Skin of body (tissue), 2 donors: Measurements from ENCODE around the gene WDR93. TPM values are rescaled to one million over a fixed set of nuclear protein-coding genes. Genes with fewer than 3 reads are reported as not detected.
"Not testable (repeated sequence)": the region's sequence is repeated elsewhere in the genome, so short reads cannot be mapped to it uniquely, and the experiment has no call there.

Experiments used
- DNase-seq: peaks from one replicate; lab custom pipeline; 2025; lab: John Stamatoyannopoulos, UW
- total RNA-seq: library from RNA; depleted of rRNA; stranded (reverse); fragments of >200 nt; gene quantifications from one replicate; pipeline ENCODE4 v1.2.3, GENCODE V29; 2014

The WDR93 gene
- total RNA-seq, 1 donor from 2014 or later, result 0.20 TPM

DNA sequence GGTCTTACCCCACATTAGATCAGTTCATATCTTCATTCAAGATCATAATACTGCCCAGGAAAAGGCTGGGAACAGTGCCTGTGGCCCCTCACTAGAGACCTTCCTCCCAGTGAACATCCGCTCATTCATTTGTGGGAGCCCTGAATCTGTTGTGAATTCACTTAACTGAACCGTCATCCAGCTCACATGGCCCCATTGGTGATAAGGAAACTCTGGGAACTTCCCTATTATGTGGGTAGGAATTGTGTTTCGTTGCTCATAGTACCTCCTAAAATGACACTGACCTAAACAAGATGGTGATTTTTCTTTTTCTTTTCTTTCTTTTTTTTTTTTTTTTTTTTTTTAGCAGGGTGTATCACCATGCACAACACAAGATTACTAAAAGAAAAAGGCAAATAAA, 78.8 kb downstream of the WDR93 start:
- no peak for DNase-seq

DNA sequence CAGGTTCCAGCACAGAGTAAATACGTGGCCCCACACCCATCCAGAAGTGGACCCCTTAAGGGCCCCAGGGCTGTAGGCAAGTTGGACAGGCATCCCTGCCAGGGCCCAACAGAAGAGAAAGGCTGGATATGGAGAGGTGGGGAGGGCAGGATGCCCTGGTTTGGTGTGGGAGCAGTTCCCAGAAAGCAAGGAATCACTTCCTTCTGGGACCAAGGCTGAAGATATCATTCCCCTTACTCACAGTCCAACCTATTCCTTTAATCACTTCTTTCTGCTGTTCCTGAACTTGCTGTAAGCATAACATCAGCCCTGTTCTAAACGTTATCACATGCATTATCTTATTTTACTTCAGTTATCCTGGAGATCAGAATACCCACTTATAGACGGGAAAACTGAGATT, 79.4 kb downstream of the WDR93 start:
- no peak for DNase-seq

DNA sequence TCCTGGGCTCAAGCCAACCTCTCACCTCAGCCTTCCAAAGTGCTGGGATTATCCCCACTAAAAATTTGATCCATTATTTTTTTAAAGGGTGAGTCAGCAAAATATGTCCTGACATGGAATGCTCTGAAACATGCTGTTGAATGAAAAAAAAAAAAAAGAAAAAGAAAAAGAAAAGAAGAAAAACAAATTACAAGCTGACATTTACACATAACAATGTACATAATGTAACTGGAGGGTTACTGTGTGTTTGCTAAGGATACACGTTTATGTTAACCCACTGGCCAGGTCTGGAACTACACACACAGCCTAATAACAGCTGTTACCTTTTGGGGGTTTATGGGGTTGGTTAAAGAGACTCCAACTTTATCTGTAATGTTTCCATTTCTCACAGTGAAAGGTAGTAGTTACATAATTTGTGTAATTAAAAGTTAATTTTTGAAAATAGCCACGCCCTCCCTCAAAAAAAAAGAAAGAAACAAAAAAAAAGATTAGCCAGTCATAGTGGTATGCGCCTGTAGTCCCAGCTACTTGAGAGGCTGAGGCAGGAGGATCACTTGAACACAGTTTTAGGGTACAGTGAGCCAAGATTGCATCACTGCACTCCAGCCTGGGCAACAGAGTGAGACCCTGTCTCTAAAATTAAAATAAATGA, 82.4 kb downstream of the WDR93 start:
- no peak for DNase-seq

DNA sequence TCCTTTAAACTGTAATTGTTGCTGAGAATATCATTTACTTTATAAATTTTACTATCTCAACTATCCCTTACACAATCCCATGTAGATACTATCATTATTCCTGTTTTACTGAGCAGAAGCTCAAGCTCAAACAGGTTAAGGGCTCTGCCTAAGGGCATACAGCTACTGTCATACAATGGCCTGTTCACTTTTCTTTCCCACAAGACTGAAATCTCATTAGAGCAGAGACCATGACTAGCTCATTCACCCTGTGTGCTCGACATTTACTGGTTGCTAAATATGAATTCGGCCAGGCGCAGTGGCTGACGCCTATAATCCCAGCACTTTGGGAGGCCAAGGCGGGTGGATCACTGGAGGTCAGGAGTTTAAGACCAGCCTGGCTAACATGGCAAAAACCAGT, 83.9 kb downstream of the WDR93 start:
- no peak for DNase-seq

DNA sequence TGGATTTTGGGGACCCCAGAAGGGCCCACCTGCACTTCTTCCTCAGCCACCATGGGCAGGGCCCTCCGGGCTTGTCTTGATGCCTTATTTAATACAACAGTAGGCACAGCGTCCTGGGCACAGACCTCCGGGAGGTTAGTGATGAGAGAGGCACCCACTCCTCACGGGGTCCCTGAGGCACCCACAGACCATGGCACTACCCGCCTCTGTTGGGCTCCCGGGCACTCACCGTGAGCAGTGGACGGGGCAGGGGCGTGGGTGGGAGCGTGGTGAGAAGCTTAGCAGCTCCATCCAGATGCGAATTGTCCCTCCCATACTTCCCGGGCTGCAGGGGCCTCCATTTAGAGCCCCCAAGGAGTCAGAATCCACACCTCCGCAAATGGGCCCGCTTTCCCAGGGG, 85.2 kb downstream of the WDR93 start:
- DNase-seq, result no peak

DNA sequence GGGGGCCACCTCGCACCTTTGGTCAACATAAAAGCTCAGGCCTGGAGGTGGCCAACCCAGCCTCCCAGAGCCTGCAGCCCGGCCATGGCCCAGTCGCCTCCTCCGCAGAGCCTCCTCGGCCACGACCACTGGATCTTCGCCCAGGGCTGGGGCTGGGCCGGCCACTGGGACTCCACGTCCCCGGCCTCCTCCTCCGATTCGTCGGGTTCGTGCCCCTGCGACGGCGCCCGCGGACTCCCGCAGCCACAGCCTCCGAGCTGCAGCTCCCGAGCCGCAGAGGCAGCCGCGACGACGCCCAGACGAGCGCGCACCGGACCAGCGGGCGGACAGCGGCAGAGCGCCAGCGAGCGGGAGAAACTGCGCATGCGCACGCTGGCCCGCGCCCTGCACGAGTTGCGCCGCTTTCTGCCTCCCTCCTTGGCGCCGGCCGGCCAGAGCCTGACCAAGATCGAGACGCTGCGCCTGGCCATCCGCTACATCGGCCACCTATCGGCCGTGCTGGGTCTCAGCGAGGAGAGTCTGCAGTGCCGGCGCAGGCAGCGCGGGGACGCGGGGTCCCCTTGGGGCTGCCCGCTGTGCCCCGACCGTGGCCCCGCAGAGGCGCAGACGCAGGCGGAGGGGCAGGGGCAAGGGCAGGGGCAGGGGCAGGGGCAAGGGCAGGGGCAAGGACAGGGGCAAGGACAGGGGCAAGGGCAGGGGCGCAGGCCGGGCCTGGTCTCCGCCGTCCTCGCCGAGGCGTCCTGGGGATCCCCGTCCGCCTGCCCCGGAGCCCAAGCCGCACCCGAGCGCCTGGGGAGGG, 85.9 kb downstream of the WDR93 start, which contains the start of gene MESP2:
TSS of gene MESP2 (plus strand) at position 59 of the 799 bp plus-strand sequence. CDS start at position 85, 26 bp downstream.
- peak; percentile 61 for DNase-seq

DNA sequence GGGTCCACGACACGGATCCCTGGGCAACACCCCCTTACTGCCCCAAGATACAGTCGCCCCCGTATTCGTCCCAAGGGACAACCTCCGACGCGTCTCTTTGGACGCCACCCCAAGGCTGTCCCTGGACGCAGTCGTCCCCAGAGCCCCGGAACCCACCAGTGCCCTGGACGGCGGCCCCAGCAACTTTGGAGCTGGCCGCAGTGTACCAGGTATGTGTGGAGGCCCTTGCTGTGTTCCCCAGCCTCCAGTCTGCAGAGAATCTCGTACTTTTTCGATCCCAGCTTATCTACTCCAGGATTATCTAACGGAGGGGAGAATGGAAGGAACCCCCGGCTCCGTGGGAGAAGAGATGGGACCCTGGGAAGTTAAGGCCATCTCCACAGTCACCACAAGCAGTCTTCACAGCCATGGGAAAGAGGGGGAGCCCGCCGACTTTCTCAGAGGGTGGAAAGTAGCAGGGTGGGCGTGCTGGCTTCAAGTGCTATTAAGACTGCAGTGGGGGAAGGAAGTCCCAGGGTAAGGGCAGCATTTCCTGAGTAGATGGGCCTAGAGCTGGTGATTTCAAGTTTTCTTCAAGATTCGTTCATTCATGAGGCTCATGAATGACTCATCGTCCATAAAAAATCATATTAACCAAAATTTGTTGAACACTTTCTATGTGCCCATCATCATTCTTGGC, 86.6 kb downstream of the WDR93 start:
- no peak for DNase-seq

DNA sequence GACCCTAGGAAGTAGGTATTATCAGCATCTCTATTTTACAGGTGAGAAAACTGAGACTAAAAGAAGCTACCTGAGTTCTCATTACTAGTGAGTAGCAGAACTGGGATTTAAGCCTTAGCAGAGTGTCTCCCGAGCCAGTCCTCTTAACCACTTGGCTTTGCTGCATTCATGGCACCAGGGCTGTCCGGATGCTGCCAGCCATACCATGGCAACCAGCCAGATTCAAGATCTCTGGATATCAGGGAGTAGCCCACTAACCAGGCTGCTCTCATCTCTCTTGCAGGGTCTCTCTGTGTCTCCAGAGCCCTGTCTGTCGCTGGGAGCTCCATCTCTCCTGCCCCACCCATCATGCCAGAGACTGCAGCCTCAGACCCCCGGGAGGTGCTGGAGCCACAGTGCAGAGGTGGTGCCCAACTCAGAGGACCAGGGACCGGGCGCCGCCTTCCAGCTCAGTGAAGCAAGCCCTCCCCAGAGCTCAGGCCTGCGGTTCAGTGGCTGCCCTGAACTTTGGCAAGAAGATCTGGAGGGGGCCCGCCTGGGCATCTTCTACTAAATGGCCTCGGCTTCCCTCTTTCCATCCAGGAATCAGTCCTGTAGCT, 87.3 kb downstream of the WDR93 start:
- DNase-seq, result no peak

DNA sequence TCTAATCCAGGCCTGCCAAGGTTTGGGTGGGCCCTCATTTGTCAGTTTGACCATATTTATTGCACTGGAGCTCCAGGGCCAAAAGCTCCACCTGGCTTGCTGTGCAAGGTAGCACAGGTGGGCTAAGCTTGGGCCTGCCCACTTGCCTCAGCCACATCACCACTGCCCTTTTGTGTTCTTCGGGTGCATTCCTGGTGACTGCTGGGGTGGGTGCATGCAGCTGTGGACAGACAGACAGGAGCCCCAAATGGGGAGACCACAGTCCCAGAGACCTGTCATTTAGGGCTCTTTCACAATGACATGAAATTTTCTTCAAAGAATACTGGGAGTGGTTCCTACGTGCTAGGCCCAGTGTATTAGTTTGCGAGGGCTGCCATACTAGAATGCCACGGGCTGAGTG, 88.2 kb downstream of the WDR93 start:
- peak; percentile 10 for DNase-seq

DNA sequence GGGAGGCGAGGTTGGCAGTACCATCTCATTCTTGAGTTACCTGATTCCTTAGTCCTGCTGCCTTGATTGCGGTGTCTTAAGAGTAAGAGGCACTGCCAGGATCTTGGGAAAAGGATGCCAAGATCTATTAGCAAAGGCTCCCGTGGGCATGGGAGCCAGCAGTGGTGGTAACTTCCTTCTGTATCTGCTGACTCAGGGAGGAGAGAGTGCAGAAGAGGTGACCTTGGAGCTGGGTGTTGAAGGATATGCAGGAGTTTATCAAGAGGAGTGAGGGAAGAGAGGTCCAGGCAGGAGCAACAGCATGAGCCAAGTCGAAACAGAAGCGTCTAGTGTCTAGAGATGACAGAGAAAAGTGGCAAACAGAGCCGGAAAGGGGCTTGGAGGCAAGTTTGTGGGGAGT, 90.0 kb downstream of the WDR93 start:
- DNase-seq, result no peak

DNA sequence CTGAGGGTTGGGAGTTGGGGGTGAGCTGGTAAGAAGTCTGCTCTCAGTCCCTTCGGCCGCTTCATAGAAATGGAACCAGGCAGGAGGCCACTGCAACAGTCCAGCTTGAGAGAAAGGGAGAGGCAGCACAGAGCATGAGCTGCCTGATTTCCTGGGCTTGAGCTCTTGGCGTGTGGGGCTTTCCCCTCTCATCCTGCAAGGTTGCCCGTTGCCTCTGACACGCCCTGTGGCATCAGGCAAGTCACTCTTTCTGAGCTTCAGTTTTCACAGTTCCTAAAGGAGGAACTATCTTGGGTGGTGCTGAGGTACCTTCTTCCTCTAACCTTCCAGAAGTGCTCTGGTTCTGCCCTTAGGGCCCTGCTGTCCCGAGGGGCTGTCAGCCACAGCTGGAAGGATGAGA, 90.4 kb downstream of the WDR93 start:
- DNase-seq, result no peak

DNA sequence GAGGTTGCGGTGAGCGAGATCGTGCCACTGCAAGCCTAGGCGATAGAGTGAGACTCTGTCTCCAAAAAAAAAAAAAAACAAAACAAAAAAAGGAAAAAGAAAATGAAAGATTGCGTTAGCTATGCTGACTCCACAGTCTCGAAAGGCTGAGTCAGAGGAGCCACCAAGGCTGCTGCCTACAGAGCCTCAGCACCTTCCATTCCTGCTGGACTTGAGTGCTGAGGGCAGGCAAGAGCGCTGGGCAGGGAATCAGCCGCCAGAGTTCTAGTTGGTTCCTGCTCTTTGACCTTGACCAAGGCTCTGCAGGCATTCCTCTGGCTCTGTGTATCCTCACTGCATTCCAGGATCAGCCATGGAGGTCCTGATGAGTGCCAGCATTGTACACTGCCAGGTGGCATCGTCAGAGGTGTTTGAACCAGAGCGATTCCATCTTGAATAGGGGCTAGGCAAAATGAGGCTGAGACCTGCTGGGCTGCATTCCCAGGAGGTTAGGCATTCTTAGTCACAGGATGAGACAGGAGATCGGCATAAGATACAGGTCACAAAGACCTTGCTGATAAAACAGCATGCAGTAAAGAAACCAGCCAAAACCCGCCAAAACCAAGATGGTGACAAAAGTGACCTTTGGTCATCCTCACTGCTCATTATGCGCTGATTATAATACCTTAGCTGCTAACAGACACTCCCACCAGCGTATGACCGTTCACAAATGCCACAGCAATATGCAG, 91.4 kb downstream of the WDR93 start:
- DNase-seq, result no peak

DNA sequence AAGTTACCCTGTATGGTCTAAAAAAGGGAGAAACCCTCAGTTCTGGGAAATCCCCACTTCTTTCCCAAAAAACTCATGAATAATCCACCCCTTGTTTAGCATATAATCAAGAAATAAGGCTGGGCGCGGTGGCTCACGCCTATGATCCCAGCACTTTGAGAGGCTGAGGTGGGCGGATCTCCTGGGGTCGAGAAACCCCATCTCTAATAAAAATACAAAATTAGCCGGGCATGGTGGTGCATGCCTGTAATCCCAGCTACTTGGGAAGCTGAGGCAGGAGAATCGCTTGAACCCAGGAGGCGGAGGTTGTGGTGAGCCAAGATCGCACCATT, 92.0 kb downstream of the WDR93 start:
- not testable (repeated sequence) for DNase-seq

DNA sequence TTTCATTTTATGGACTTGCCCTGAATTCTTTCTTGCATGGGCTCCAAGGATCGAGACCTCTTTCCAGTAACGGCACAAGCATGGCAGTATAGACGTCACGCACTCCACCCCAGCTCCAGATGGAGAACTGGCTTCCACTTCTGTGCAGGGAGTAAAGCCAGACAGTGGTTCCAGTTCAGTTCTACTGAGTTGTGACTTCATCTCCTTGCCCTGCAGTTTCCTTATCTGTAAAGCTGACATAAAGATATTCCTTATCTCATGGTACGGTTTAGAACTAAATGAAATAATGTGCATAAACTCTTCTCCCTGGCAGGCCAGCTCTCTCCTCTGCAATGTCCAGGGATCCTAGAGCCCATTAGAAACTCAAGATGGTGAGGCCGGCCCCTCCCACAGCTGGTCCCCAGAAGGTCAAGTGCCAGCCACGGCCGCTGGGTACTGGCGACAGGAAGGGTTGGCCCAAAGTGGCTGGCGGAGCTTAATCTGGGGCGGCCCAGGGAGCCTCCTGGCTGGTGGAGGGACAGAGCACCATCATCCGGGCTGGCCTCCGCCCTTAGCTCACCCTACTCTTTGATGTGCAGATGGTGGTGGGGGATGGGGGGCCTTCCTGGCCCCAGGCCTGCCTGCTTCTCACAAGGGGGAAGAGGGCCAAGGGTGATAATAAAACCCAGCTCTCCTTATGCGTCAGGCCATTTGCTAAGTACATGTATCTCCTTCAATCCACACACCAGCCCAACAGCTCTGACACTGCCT, 92.7 kb downstream of the WDR93 start:
- DNase-seq, result no peak

DNA sequence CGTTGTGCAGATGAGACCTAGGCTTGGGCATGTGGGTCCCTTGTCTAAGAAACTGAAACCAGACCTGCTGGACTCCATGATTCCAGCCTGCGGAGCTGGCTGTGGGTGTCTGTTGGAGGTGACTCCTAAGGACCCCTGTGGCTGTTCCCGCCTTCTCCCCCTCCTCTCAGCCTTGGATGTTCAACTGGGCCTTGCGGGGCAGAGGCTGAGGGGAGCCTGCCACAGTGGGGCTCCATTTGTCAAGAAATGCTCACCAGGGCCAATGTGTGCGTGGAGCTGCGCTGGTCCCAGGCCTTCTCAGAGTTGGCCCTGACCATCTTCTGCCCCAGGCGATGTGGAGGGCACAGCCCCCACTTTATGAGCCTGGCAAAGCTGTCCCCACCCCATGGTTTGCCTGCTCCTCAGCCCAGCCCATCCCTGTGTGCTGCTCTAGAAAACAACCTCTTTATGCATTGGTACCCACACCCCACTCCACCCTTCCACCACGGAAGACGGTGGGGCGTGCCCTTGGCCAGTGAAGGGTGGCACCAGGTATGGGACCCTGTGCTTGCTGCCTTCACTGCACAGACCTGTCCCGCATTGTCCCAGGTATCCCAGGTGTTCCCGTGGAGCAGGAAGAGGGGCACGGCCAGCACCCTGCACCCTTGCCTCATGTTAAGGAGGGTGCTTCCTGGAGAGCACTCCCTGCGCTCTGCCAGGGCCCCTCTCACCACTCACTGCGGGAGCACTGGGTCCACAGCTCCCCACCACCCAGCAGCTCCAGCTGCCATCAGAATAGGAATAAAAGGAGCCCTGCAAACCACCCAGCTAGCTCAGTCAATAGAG, 93.5 kb downstream of the WDR93 start:
- no peak for DNase-seq

DNA sequence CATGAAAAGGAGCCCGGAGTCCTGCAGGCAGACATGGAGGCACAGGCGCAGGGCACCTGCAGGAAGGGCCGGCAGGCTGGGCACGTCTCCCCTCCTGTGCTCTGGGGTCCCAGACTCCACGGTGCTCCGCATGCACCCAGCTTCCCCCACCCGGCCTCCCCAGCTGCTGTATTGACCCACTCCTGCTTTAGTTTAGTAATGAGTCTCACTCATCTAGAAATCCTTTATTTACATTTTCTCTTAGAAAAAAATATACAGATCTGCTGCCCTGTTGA, 94.0 kb downstream of the WDR93 start:
- no peak for DNase-seq

DNA sequence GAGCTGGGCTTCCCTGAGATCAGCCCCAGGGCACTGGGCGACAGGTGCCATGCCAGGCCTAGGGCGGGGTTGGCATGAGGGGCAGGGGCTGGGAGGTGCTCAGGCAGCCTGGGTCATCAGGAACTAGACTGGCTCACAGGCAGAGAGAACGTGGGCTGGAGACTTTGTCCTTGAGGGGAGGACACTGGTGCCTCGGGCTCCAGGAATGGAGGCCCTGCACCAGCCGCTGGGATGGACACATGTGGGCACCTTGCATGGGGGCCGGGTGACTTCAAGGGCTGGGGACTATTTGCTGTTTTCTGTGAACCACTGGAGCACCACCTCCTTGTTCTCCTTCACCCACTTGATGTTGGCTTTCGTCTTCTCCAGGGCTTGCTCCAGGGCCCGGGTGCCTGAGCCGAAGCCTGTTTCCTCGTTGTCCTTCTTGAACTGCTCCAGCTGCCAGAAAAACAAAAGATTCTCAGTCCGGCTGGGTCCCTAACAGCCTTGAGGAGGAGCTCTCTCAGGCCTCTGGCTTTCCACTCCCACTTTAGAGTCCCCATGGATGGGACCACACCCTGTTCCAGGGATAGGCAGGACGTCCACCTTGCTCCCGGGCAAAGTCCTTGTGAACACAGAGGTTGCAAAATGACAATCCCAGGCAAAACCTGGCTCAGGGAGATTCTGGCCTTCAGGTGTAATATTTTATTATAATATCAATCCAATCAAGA, 94.6 kb downstream of the WDR93 start:
- DNase-seq, result no peak

DNA sequence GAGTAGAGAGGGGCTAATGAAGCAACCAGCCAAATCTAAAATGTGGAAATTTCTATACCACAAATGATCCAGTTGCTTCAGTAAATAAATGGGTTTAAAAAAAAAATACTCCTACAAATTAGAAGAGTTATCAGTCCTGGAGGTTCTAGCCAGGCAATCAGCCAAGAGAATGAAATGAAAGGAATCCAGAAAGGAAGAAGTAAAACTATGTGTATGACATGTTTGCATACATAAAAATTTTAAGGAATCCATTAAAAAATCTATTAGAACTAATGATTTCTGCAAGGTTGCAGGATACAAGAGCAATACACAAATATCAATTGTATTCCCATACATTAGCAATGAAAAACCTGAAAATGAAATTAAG, 95.1 kb downstream of the WDR93 start:
- DNase-seq, result no peak

DNA sequence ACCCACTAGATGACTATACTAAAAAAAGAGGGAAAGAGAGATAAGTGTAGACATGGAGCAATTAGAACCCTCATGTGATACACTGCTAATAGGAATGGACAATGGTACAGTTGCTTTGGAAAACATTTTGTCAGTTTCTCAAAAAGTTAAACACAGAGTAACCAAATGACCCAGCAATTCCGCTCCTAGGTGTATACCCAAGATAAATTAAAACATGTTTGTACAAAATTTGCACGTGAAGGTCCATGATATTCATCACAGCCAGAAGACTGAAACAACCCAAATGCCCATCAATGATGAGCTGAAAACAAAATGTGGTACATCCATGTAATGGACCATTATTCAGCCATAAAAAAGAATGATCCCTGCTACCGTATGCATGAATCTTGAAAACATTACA, 97.3 kb downstream of the WDR93 start:
- no peak for DNase-seq

DNA sequence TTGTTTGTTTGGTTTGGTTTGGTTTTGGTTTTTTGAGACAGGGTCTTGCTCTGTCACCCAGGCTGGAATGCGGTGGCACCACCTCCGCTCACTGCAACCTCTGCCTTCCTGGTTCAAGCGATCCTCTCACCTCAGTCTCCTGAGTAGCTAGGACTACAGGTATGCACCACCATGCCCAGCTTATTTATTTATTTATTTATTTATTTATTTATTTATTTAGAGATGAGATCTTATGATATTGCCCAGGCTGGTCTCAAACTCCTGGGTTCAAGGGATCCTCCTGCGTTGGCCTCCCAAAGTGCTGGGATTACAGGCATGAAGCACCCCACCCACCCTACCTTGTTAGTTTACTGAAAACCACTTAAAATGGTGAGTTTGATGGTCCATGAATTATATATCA, 98.0 kb downstream of the WDR93 start:
- not testable (repeated sequence) for DNase-seq
